Measurements from ENCODE around the gene TMEM245.

DNA sequence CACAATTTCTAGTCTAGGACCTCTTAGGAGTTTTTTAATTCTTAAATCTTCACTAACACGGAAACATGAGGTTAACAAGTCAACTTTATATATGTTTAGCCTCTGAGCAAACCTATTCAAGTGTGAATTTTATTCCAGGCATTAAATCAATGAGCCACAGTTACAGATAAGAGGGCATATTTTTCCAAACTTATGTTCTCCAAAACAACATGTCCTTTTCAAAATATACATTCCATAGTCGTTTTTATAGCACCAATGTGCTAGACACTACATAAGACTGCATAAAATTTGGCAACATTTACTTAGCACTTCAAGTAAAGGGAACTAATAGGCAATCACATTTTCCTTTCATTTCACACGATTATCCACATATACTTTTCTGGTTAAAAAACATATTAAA lies 6.5 kb downstream of the TMEM245 start:
- TF ChIP-seq, protein P1, sequence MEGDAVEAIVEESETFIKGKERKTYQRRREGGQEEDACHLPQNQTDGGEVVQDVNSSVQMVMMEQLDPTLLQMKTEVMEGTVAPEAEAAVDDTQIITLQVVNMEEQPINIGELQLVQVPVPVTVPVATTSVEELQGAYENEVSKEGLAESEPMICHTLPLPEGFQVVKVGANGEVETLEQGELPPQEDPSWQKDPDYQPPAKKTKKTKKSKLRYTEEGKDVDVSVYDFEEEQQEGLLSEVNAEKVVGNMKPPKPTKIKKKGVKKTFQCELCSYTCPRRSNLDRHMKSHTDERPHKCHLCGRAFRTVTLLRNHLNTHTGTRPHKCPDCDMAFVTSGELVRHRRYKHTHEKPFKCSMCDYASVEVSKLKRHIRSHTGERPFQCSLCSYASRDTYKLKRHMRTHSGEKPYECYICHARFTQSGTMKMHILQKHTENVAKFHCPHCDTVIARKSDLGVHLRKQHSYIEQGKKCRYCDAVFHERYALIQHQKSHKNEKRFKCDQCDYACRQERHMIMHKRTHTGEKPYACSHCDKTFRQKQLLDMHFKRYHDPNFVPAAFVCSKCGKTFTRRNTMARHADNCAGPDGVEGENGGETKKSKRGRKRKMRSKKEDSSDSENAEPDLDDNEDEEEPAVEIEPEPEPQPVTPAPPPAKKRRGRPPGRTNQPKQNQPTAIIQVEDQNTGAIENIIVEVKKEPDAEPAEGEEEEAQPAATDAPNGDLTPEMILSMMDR (conservative IDR thresholded peaks at IDR 0.05; ENCODE audit: low read depth, low read length) = no peak
- no peak for TF ChIP-seq EZH2 (IDR thresholded peaks at IDR 0.05; ENCODE audit: low read length, unreplicated experiment)
- TF ChIP-seq EZH2phosphoT487 (IDR thresholded peaks at IDR 0.05; ENCODE audit: borderline replicate concordance, low read length) = no peak

Measured in PC-3 (cell line).